ENCODE data around the gene TOM1L2. TPM values are rescaled to one million over a fixed set of nuclear protein-coding genes. Genes with fewer than 3 reads are reported as not detected.

The TOM1L2 gene
- polyA plus RNA-seq, 1 donor from 2014 or later, result 40.9 TPM

DNA sequence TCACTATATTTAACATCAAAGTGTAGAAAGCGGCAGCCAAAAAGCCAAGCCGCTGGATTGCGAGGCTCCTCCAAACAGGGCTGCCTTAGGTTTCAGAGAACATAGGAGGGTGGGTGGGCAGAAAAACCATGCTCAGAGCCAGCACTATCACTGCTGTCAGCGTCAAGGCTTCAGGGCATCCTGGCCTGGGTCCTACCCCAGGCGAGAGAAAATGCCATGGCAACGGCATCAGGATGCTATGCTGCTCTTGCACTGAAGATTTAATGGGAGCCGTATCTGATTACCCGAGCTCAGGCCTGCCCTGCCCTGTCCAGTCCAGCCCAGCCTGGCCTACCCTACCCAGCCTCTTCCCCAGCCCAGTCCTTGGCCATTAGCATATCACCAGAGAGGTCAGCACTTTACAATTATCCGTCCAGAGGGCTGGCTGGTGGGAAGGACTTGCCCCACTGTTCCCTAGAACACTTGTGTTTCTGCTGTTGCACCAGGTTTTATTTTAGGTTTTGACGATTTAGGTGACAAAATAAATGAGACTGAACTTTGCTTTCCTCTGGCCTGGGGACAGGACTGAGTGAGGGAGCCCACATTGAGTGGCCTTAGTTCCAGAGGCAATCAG is 61.1 kb downstream of the TOM1L2 start:
- no peak overlapping the region for H3K9ac ChIP-seq (ENCODE audit: low read length)
- no peaks in the 10 kb centered on the region for H3F3A ChIP-seq (ENCODE audit: insufficient read depth, low read length, poor library complexity, severe bottlenecking)
- H3K4me2 ChIP-seq (ENCODE audit: low read length), result no peak overlapping the region
- no peaks in the 10 kb centered on the region for H3K9me3 ChIP-seq (ENCODE audit: low read length)
- no peaks in the 10 kb centered on the region for H3K27me3 ChIP-seq (ENCODE audit: insufficient read depth, low read depth, low read length)
- no peak overlapping the region for H3K4me3 ChIP-seq (ENCODE audit: low read length)
- no peaks in the 10 kb centered on the region for H3K79me2 ChIP-seq (replicated peaks; ENCODE audit: insufficient read depth, low read length)
- no peaks in the 10 kb centered on the region for H3K36me3 ChIP-seq (ENCODE audit: insufficient read depth, low read length)
- TF ChIP-seq RAD21 (conservative IDR thresholded peaks at IDR 0.05), result no peak
- TF ChIP-seq, protein P1, sequence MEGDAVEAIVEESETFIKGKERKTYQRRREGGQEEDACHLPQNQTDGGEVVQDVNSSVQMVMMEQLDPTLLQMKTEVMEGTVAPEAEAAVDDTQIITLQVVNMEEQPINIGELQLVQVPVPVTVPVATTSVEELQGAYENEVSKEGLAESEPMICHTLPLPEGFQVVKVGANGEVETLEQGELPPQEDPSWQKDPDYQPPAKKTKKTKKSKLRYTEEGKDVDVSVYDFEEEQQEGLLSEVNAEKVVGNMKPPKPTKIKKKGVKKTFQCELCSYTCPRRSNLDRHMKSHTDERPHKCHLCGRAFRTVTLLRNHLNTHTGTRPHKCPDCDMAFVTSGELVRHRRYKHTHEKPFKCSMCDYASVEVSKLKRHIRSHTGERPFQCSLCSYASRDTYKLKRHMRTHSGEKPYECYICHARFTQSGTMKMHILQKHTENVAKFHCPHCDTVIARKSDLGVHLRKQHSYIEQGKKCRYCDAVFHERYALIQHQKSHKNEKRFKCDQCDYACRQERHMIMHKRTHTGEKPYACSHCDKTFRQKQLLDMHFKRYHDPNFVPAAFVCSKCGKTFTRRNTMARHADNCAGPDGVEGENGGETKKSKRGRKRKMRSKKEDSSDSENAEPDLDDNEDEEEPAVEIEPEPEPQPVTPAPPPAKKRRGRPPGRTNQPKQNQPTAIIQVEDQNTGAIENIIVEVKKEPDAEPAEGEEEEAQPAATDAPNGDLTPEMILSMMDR (IDR thresholded peaks at IDR 0.05; ENCODE audit: poor library complexity, severe bottlenecking), result no peak
- TF ChIP-seq SMC3 (conservative IDR thresholded peaks at IDR 0.05; ENCODE audit: poor library complexity), result no peak
- no peak for TF ChIP-seq TAF1 (IDR thresholded peaks at IDR 0.05; ENCODE audit: low read depth)
- TF ChIP-seq EZH2 (IDR thresholded peaks at IDR 0.05; ENCODE audit: borderline replicate concordance, insufficient read depth, low read length, poor library complexity, severe bottlenecking), result no peak
- TF ChIP-seq EP300 (conservative IDR thresholded peaks at IDR 0.05; ENCODE audit: poor library complexity, severe bottlenecking), result no peak
- TF ChIP-seq, protein P2, sequence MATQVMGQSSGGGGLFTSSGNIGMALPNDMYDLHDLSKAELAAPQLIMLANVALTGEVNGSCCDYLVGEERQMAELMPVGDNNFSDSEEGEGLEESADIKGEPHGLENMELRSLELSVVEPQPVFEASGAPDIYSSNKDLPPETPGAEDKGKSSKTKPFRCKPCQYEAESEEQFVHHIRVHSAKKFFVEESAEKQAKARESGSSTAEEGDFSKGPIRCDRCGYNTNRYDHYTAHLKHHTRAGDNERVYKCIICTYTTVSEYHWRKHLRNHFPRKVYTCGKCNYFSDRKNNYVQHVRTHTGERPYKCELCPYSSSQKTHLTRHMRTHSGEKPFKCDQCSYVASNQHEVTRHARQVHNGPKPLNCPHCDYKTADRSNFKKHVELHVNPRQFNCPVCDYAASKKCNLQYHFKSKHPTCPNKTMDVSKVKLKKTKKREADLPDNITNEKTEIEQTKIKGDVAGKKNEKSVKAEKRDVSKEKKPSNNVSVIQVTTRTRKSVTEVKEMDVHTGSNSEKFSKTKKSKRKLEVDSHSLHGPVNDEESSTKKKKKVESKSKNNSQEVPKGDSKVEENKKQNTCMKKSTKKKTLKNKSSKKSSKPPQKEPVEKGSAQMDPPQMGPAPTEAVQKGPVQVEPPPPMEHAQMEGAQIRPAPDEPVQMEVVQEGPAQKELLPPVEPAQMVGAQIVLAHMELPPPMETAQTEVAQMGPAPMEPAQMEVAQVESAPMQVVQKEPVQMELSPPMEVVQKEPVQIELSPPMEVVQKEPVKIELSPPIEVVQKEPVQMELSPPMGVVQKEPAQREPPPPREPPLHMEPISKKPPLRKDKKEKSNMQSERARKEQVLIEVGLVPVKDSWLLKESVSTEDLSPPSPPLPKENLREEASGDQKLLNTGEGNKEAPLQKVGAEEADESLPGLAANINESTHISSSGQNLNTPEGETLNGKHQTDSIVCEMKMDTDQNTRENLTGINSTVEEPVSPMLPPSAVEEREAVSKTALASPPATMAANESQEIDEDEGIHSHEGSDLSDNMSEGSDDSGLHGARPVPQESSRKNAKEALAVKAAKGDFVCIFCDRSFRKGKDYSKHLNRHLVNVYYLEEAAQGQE (IDR thresholded peaks at IDR 0.05; ENCODE audit: borderline replicate concordance), result no peak
- no peak for TF ChIP-seq MXI1 (conservative IDR thresholded peaks at IDR 0.05; ENCODE audit: poor library complexity, severe bottlenecking)
- TF ChIP-seq POLR2AphosphoS5 (IDR thresholded peaks at IDR 0.05), result no peak
- no peak overlapping the region for H2AFZ ChIP-seq (ENCODE audit: low read depth, low read length)
- no peaks in the 10 kb centered on the region for H4K20me1 ChIP-seq (ENCODE audit: insufficient read depth)
- no peak overlapping the region for H3K27ac ChIP-seq (ENCODE audit: low read length)
- H3K9me2 ChIP-seq (ENCODE audit: insufficient read depth, low read length), result no peaks in the 10 kb centered on the region

DNA sequence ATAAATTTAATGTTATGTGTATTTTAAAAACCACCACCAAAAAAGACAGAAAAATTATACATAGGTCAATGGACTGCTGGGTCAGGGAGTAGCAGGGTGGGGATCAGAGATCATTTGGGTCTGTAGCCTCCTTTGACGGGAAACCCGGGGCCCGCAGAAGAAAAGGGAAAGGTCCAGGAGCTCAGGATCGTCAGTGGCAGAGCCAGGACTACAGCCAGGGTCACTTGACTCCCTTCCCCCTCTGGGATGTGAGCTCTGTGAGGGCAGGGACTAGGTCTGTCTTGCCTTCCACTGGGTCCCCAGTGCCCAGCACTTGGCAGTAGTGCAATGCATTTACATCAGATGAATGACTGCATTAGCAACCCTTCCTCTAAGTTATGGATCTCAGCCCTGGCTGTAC is 62.1 kb downstream of the TOM1L2 start:
- TF ChIP-seq POLR2AphosphoS5 (IDR thresholded peaks at IDR 0.05), result no peak
- no peak for TF ChIP-seq EZH2 (IDR thresholded peaks at IDR 0.05; ENCODE audit: borderline replicate concordance, insufficient read depth, low read length, poor library complexity, severe bottlenecking)
- no peak for TF ChIP-seq EP300 (conservative IDR thresholded peaks at IDR 0.05; ENCODE audit: poor library complexity, severe bottlenecking)
- TF ChIP-seq SMC3 (conservative IDR thresholded peaks at IDR 0.05; ENCODE audit: poor library complexity), result no peak
- TF ChIP-seq, protein P1 (IDR thresholded peaks at IDR 0.05; ENCODE audit: poor library complexity, severe bottlenecking), result no peak
- TF ChIP-seq, protein P2 (IDR thresholded peaks at IDR 0.05; ENCODE audit: borderline replicate concordance), result no peak
- TF ChIP-seq TAF1 (IDR thresholded peaks at IDR 0.05; ENCODE audit: low read depth), result no peak
- TF ChIP-seq RAD21 (conservative IDR thresholded peaks at IDR 0.05), result no peak
- no peak for TF ChIP-seq MXI1 (conservative IDR thresholded peaks at IDR 0.05; ENCODE audit: poor library complexity, severe bottlenecking)
- H4K20me1 ChIP-seq (ENCODE audit: insufficient read depth), result no peaks in the 10 kb centered on the region
- H3K4me3 ChIP-seq (ENCODE audit: low read length), result no peak overlapping the region
- no peaks in the 10 kb centered on the region for H3K9me3 ChIP-seq (ENCODE audit: low read length)
- H3K79me2 ChIP-seq (replicated peaks; ENCODE audit: insufficient read depth, low read length), result no peaks in the 10 kb centered on the region
- no peaks in the 10 kb centered on the region for H3K27me3 ChIP-seq (ENCODE audit: insufficient read depth, low read depth, low read length)
- no peak overlapping the region for H3K9ac ChIP-seq (ENCODE audit: low read length)
- H3K4me2 ChIP-seq (ENCODE audit: low read length), result no peak overlapping the region
- H3K9me2 ChIP-seq (ENCODE audit: insufficient read depth, low read length), result no peaks in the 10 kb centered on the region
- no peak overlapping the region for H2AFZ ChIP-seq (ENCODE audit: low read depth, low read length)
- H3K27ac ChIP-seq (ENCODE audit: low read length), result no peak overlapping the region
- H3K36me3 ChIP-seq (ENCODE audit: insufficient read depth, low read length), result no peaks in the 10 kb centered on the region
- no peaks in the 10 kb centered on the region for H3F3A ChIP-seq (ENCODE audit: insufficient read depth, low read length, poor library complexity, severe bottlenecking)

Data from neural cell (in vitro differentiated cells).